ENCODE data around the gene KCTD7.

DNA sequence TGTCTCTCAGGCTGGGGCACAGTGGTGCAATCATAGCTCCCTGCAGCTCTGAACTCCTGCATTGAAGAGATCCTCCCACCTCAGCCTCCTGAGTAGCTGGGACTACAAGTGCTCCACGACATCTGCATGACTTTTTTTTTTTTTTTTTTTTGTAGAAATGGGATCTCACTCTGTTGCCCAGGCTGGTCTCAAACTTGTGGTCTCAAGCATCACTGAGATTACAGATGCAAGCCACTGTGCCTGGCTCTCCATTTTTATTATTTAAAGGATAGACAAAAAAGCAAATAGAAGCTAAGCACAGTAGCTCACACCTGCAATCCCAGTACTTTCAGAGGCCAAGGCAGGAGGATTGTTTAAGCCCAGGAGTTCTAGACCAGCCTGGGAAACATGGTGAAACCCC lies 13.0 kb upstream of the KCTD7 start:
- TF ChIP-seq, protein P1, sequence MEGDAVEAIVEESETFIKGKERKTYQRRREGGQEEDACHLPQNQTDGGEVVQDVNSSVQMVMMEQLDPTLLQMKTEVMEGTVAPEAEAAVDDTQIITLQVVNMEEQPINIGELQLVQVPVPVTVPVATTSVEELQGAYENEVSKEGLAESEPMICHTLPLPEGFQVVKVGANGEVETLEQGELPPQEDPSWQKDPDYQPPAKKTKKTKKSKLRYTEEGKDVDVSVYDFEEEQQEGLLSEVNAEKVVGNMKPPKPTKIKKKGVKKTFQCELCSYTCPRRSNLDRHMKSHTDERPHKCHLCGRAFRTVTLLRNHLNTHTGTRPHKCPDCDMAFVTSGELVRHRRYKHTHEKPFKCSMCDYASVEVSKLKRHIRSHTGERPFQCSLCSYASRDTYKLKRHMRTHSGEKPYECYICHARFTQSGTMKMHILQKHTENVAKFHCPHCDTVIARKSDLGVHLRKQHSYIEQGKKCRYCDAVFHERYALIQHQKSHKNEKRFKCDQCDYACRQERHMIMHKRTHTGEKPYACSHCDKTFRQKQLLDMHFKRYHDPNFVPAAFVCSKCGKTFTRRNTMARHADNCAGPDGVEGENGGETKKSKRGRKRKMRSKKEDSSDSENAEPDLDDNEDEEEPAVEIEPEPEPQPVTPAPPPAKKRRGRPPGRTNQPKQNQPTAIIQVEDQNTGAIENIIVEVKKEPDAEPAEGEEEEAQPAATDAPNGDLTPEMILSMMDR (IDR thresholded peaks at IDR 0.05; ENCODE audit: insufficient read depth, low read depth, low read length): no peak
- no peak for TF ChIP-seq EZH2 (IDR thresholded peaks at IDR 0.05; ENCODE audit: insufficient read depth, low read length)
